Measurements from ENCODE around the gene FGFR2. TPM values are rescaled to one million over a fixed set of nuclear protein-coding genes. Genes with fewer than 3 reads are reported as not detected.
A peak's percentile ranks its signal among the peaks of the same experiment; 100 is the strongest.

Gene FGFR2
- total and polyA plus RNA-seq, 12 donors = 19.5 to 79.2 (median 39.3) TPM

- Histone ChIP-seq H3K27me3 (no peaks in the 10 kb centered on the region), H3K36me3 (replicated peaks in 1 of 2) (no peaks in the 10 kb centered on the region), H3K27ac (no peak overlapping the region), H3K9me3 (replicated peaks in 1 of 3) (no peaks in the 10 kb centered on the region), H3K4me1 (replicated peaks in 1 of 2) (peaks cover 12 to 14% of the 10 kb centered on the region in 2 donors), H3K4me3 (no peak overlapping the region)
- no peak for DNase-seq
- intact Hi-C loops (cut with DNase I) = no loop called here
- TF ChIP-seq CTCF (IDR thresholded peaks at IDR 0.05) = no peak
- TF ChIP-seq POLR2A (IDR thresholded peaks at IDR 0.05) = no peak
- WGBS, 4 donors = 94 to 97% (median 96%) methylated on average over 3 of the region's 3 CpGs
These were observed 8.7 kb downstream of the FGFR2 start for GRCh38 chr10:121589553-121589952.

- no peaks in the 10 kb centered on the region for H3K9me3 ChIP-seq (replicated peaks in 1 of 3)
- WGBS, 4 donors = 92 to 100% (median 98%) methylated on average over 1 of the region's 1 CpG
- no peaks in the 10 kb centered on the region for H3K27me3 ChIP-seq
- intact Hi-C loops (cut with DNase I) = no loop called here
- peaks cover 0 to 3% of the 10 kb centered on the region in 2 donors for H3K4me1 ChIP-seq (replicated peaks in 1 of 2)
- no peak for DNase-seq
- H3K36me3 ChIP-seq (replicated peaks in 1 of 2) = no peaks in the 10 kb centered on the region
- no peak overlapping the region for H3K4me3 ChIP-seq
- H3K27ac ChIP-seq = no peak overlapping the region
- TF ChIP-seq CTCF (IDR thresholded peaks at IDR 0.05) (no peak), POLR2A (IDR thresholded peaks at IDR 0.05) (no peak)
These were observed 14.4 kb downstream of the FGFR2 start for GRCh38 chr10:121583857-121584256.

GRCh38 chr10:121583258-121583657, 15.0 kb downstream of the FGFR2 start:
- Histone ChIP-seq H3K27ac (no peak overlapping the region), H3K9me3 (replicated peaks in 1 of 3) (no peaks in the 10 kb centered on the region), H3K4me3 (no peak overlapping the region), H3K4me1 (replicated peaks in 1 of 2) (peaks cover 0 to 5% of the 10 kb centered on the region in 2 donors), H3K27me3 (no peaks in the 10 kb centered on the region), H3K36me3 (replicated peaks in 1 of 2) (no peaks in the 10 kb centered on the region)
- TF ChIP-seq CTCF (IDR thresholded peaks at IDR 0.05) (no peak), POLR2A (IDR thresholded peaks at IDR 0.05) (no peak)
- WGBS, 4 donors = 89 to 94% (median 91%) methylated on average over 6 of the region's 6 CpGs
- DNase-seq = no peak
- intact Hi-C loops (cut with DNase I) = no loop called here

- Histone ChIP-seq H3K9me3 (replicated peaks in 1 of 3) (no peaks in the 10 kb centered on the region), H3K4me3 (no peak overlapping the region), H3K36me3 (replicated peaks in 1 of 2) (no peaks in the 10 kb centered on the region), H3K4me1 (replicated peaks in 1 of 2) (peaks cover 0 to 8% of the 10 kb centered on the region in 2 donors), H3K27me3 (no peaks in the 10 kb centered on the region), H3K27ac (peak overlapping the region in 1 of 5 donors; percentile 58)
- intact Hi-C loops (cut with DNase I) = no loop called here
- DNase-seq = no peak
- WGBS, 4 donors = 77 to 85% (median 79%) methylated on average over 19 to 22 of the region's 22 CpGs
- TF ChIP-seq POLR2A (IDR thresholded peaks at IDR 0.05) = no peak
These were observed 17.7 kb downstream of the FGFR2 start for GRCh38 chr10:121580276-121581116.

GRCh38 chr10:121579656-121580055, 18.6 kb downstream of the FGFR2 start:
- 62 to 75% (median 67%) methylated on average over 8 of the region's 8 CpGs for WGBS, 4 donors
- H3K27me3 ChIP-seq = no peaks in the 10 kb centered on the region
- DNase-seq = no peak
- H3K9me3 ChIP-seq (replicated peaks in 1 of 3) = no peaks in the 10 kb centered on the region
- no peaks in the 10 kb centered on the region for H3K36me3 ChIP-seq (replicated peaks in 1 of 2)
- TF ChIP-seq CTCF (IDR thresholded peaks at IDR 0.05) = no peak
- TF ChIP-seq POLR2A (IDR thresholded peaks at IDR 0.05) = no peak
- H3K27ac ChIP-seq = peak overlapping the region in 1 of 5 donors; percentile 58
- H3K4me1 ChIP-seq (replicated peaks in 1 of 2) = peaks cover 0 to 8% of the 10 kb centered on the region in 2 donors
- H3K4me3 ChIP-seq = no peak overlapping the region
- intact Hi-C loops (cut with DNase I) = no loop called here
